ENCODE results near the gene PRR14.

DNA sequence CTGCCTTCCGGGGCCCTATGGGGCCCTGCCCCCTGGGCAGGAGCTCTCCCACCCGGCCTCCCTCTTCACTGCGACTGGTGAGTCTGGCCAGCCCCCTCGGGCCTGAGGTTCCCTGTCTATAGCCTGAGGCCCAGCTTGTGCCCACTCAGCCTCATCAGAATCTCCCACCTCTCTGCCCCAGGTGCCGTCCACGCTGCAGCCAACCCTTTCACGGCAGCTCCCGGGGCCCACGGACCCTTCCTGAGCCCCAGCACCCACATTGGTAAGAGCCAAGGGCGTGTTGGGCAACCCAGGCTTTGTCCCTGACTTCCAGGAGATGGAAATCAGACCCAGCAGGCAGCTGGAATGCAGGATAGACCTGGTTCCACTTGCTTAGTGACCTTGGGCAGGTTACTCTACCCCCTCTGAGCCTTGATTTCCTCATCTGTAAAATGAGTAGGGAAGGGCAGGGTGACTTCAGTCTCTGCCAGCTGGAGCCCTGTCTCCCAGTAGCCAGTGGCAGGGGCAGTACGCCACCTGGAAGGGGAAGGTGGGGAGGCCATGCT lies 16.7 kb downstream of the PRR14 start:
- TF ChIP-seq YY1 (IDR thresholded peaks at IDR 0.05; ENCODE audit: low read depth, low read length): no peak
- TF ChIP-seq, protein P1, sequence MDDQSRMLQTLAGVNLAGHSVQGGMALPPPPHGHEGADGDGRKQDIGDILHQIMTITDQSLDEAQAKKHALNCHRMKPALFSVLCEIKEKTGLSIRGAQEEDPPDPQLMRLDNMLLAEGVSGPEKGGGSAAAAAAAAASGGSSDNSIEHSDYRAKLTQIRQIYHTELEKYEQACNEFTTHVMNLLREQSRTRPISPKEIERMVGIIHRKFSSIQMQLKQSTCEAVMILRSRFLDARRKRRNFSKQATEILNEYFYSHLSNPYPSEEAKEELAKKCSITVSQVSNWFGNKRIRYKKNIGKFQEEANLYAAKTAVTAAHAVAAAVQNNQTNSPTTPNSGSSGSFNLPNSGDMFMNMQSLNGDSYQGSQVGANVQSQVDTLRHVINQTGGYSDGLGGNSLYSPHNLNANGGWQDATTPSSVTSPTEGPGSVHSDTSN (IDR thresholded peaks at IDR 0.05; ENCODE audit: insufficient replicate concordance, low read depth, low read length): no peak
- no peak for TF ChIP-seq EED (IDR thresholded peaks at IDR 0.05; ENCODE audit: low read depth)
- TF ChIP-seq RELA (IDR thresholded peaks at IDR 0.05; ENCODE audit: borderline replicate concordance, partially characterized antibody): no peak
- TF ChIP-seq, protein P2, sequence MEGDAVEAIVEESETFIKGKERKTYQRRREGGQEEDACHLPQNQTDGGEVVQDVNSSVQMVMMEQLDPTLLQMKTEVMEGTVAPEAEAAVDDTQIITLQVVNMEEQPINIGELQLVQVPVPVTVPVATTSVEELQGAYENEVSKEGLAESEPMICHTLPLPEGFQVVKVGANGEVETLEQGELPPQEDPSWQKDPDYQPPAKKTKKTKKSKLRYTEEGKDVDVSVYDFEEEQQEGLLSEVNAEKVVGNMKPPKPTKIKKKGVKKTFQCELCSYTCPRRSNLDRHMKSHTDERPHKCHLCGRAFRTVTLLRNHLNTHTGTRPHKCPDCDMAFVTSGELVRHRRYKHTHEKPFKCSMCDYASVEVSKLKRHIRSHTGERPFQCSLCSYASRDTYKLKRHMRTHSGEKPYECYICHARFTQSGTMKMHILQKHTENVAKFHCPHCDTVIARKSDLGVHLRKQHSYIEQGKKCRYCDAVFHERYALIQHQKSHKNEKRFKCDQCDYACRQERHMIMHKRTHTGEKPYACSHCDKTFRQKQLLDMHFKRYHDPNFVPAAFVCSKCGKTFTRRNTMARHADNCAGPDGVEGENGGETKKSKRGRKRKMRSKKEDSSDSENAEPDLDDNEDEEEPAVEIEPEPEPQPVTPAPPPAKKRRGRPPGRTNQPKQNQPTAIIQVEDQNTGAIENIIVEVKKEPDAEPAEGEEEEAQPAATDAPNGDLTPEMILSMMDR (IDR thresholded peaks at IDR 0.05 in 2 of 3, conservative IDR thresholded peaks at IDR 0.05 in 1 of 3; ENCODE audit: control insufficient read depth in 2 of 3, extremely low read depth in 1 of 3, insufficient read depth in 1 of 3, low read depth in 3 of 3, low read length in 3 of 3): no peak
- TF ChIP-seq, protein P3, sequence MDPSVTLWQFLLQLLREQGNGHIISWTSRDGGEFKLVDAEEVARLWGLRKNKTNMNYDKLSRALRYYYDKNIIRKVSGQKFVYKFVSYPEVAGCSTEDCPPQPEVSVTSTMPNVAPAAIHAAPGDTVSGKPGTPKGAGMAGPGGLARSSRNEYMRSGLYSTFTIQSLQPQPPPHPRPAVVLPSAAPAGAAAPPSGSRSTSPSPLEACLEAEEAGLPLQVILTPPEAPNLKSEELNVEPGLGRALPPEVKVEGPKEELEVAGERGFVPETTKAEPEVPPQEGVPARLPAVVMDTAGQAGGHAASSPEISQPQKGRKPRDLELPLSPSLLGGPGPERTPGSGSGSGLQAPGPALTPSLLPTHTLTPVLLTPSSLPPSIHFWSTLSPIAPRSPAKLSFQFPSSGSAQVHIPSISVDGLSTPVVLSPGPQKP (IDR thresholded peaks at IDR 0.05; ENCODE audit: low read depth, low read length): no peak
- TF ChIP-seq BRCA1 (IDR thresholded peaks at IDR 0.05; ENCODE audit: low read depth, low read length): no peak
- TF ChIP-seq POLR2AphosphoS5 (IDR thresholded peaks at IDR 0.05; ENCODE audit: low read length): no peak
- TF ChIP-seq NBN (IDR thresholded peaks at IDR 0.05): no peak
- no peak for TF ChIP-seq HDAC2 (IDR thresholded peaks at IDR 0.05)
- TF ChIP-seq, protein P4, sequence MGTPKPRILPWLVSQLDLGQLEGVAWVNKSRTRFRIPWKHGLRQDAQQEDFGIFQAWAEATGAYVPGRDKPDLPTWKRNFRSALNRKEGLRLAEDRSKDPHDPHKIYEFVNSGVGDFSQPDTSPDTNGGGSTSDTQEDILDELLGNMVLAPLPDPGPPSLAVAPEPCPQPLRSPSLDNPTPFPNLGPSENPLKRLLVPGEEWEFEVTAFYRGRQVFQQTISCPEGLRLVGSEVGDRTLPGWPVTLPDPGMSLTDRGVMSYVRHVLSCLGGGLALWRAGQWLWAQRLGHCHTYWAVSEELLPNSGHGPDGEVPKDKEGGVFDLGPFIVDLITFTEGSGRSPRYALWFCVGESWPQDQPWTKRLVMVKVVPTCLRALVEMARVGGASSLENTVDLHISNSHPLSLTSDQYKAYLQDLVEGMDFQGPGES (IDR thresholded peaks at IDR 0.05): no peak
- TF ChIP-seq HDAC6 (IDR thresholded peaks at IDR 0.05; ENCODE audit: unreplicated experiment): no peak
- TF ChIP-seq CEBPB (IDR thresholded peaks at IDR 0.05; ENCODE audit: borderline replicate concordance in 1 of 2, low read depth in 2 of 2, low read length in 2 of 2): no peak
